ENCODE data around the gene POP4.

GRCh38 chr19:29559743-29560142 lies 46.3 kb upstream of the POP4 start:
- no peak for TF ChIP-seq CTCF (IDR thresholded peaks at IDR 0.05)
- no peak for TF ChIP-seq EP300 (IDR thresholded peaks at IDR 0.05)
- no peak for TF ChIP-seq POLR2A (IDR thresholded peaks at IDR 0.05)
